Non-pigmented ciliary epithelial cell (primary cell): ENCODE data around the gene PSME2.
A peak's percentile ranks its signal among the peaks of the same experiment; 100 is the strongest.

Source experiments
- DNase-seq: peaks from one replicate; pipeline ENCODE4 v3.0.0-alpha.2; 2010; ENCODE audit warnings: low read depth

Gene PSME2

GRCh38 chr14:24179294-24179960 is 33.0 kb upstream of the PSME2 start:
- DNase-seq = no peak

GRCh38 chr14:24178399-24179178 is 32.2 kb upstream of the PSME2 start:
- DNase-seq = no peak

- no peak for DNase-seq
Observed at GRCh38 chr14:24177891-24178290, 31.5 kb upstream of the PSME2 start.

- DNase-seq = no peak
Observed at GRCh38 chr14:24177041-24177825, 30.8 kb upstream of the PSME2 start.

GRCh38 chr14:24176599-24176998 is 30.2 kb upstream of the PSME2 start:
- no peak for DNase-seq

GRCh38 chr14:24172871-24173281 is 26.5 kb upstream of the PSME2 start:
- DNase-seq = no peak

GRCh38 chr14:24172261-24172860 is 26.0 kb upstream of the PSME2 start:
- DNase-seq = no peak

- peak; percentile 89 for DNase-seq
Observed at GRCh38 chr14:24171422-24172260, 25.2 kb upstream of the PSME2 start, which contains the start of gene REC8. Gene REC8, plus strand, starts transcription at chr14:24172080. Its CDS starts 473 bp downstream, at chr14:24172553.

GRCh38 chr14:24167469-24168114 is 21.2 kb upstream of the PSME2 start:
- DNase-seq = no peak

GRCh38 chr14:24165785-24166184 is 19.4 kb upstream of the PSME2 start:
- no peak for DNase-seq

- DNase-seq = no peak
Observed at GRCh38 chr14:24164518-24164991, 18.1 kb upstream of the PSME2 start.

- DNase-seq = no peak
Observed at GRCh38 chr14:24162093-24162492, 15.7 kb upstream of the PSME2 start.

GRCh38 chr14:24160850-24161804 is 14.7 kb upstream of the PSME2 start, which contains the start of gene IRF9:
Gene IRF9, plus strand, starts transcription at chr14:24161265. Its CDS starts 880 bp downstream, at chr14:24162145.
- peak; percentile 77 for DNase-seq

GRCh38 chr14:24160499-24160849 is 14.1 kb upstream of the PSME2 start:
- no peak for DNase-seq

GRCh38 chr14:24159777-24160498 is 13.5 kb upstream of the PSME2 start:
- no peak for DNase-seq

- no peak for DNase-seq
Observed at GRCh38 chr14:24157331-24157730, 10.9 kb upstream of the PSME2 start.

- DNase-seq = no peak
Observed at GRCh38 chr14:24156840-24157239, 10.4 kb upstream of the PSME2 start.

- DNase-seq = no peak
Observed at GRCh38 chr14:24155100-24155499, 8.7 kb upstream of the PSME2 start.
